ENCODE measurements around the gene SOX8. TPM values are rescaled to one million over a fixed set of nuclear protein-coding genes. Genes with fewer than 3 reads are reported as not detected.

The SOX8 gene
- total RNA-seq, 1 donor from 2014 or later, result 7.0 TPM

DNA sequence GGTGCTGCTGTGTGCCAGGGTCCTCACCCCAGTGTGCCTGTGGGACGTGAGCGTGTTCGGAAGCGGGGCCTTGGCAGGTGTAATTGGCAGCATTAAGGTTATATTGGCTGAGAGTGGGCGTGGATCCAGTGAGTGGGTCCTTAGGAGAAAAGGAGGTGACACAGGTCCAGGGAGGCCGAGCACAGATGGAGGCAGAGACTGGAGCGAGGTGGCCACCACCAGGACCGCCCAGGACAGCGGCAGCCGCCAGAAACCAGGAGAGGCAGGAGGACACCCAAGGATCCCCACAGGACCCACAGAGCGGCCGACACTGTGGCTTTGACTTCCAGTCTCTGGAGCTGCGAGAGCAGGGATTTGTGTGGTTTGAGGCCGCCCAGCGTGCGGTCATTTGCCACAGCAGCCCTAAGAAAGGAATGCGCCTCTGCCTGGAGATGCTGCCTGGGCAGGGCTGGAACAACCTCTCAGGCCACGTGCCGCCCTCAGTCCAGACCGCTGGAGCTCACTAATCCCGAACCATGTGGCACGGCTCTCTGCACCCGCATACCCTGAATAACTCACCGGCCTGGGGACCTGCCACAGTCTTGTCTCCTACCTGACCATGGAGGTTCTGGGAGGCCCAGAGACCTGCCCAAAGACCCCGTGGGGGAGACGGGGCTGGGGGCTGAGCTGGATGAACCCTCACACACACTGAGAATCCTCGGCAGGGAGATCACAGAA lies 45.4 kb downstream of the SOX8 start:
- Mint-ChIP-seq H3K4me1 (ENCODE audit: low read depth, unreplicated experiment) (peaks cover 1% of the 10 kb centered on the region), H3K27me3 (ENCODE audit: unreplicated experiment) (no peaks in the 10 kb centered on the region), H3K27ac (ENCODE audit: unreplicated experiment) (no peak overlapping the region), H3K4me3 (ENCODE audit: unreplicated experiment) (no peak overlapping the region), H3K36me3 (ENCODE audit: unreplicated experiment) (no peaks in the 10 kb centered on the region), H3K9me3 (ENCODE audit: unreplicated experiment) (peaks cover 3% of the 10 kb centered on the region)
- TF ChIP-seq, protein P1, sequence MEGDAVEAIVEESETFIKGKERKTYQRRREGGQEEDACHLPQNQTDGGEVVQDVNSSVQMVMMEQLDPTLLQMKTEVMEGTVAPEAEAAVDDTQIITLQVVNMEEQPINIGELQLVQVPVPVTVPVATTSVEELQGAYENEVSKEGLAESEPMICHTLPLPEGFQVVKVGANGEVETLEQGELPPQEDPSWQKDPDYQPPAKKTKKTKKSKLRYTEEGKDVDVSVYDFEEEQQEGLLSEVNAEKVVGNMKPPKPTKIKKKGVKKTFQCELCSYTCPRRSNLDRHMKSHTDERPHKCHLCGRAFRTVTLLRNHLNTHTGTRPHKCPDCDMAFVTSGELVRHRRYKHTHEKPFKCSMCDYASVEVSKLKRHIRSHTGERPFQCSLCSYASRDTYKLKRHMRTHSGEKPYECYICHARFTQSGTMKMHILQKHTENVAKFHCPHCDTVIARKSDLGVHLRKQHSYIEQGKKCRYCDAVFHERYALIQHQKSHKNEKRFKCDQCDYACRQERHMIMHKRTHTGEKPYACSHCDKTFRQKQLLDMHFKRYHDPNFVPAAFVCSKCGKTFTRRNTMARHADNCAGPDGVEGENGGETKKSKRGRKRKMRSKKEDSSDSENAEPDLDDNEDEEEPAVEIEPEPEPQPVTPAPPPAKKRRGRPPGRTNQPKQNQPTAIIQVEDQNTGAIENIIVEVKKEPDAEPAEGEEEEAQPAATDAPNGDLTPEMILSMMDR (IDR thresholded peaks at IDR 0.05; ENCODE audit: partially characterized antibody, unreplicated experiment), result no peak
- DNase-seq, result no peak

DNA sequence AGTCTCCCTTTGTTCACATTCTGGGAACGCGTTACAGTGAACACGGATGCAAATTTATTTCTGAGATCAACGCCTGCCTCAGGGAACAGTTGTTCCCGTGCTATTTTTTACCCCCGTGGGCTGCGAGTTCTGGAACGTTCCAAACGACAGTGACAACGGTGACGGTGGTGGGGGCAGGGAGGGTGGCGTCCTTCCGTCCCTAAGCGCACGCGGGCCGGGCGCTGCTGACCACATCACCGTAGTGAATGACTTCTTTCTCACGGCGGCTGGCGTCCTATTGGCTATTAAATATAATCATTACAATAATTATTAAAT lies 45.9 kb downstream of the SOX8 start:
- H3K9me3 Mint-ChIP-seq (ENCODE audit: unreplicated experiment), result peaks cover 3% of the 10 kb centered on the region
- H3K27ac Mint-ChIP-seq (ENCODE audit: unreplicated experiment), result no peak overlapping the region
- TF ChIP-seq, protein P1 (IDR thresholded peaks at IDR 0.05; ENCODE audit: partially characterized antibody, unreplicated experiment), result no peak
- H3K27me3 Mint-ChIP-seq (ENCODE audit: unreplicated experiment), result no peaks in the 10 kb centered on the region
- H3K36me3 Mint-ChIP-seq (ENCODE audit: unreplicated experiment), result no peaks in the 10 kb centered on the region
- peaks cover 1% of the 10 kb centered on the region for H3K4me1 Mint-ChIP-seq (ENCODE audit: low read depth, unreplicated experiment)
- no peak overlapping the region for H3K4me3 Mint-ChIP-seq (ENCODE audit: unreplicated experiment)
- DNase-seq, result no peak

DNA sequence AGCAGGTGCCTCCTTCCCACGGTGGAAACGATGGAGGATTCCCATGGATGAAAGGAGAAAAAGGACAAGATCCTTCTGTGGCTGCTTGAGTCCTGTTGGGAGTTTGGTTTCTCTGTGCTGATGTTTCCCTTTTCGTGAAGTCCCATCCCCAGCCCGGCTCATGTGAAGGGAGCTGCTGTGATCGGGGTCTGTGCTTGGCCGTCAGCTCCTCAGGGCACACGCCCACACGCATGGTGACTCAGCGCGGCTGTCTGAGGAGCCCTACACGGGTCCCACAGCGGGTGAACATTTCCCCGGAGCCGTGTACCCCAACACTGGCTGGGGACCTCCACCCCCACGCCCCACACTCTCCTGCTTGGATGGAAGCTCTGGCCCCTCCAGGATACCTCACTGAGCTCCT lies 46.5 kb downstream of the SOX8 start:
- H3K27ac Mint-ChIP-seq (ENCODE audit: unreplicated experiment), result no peak overlapping the region
- no peak overlapping the region for H3K4me3 Mint-ChIP-seq (ENCODE audit: unreplicated experiment)
- H3K4me1 Mint-ChIP-seq (ENCODE audit: low read depth, unreplicated experiment), result peaks cover 1% of the 10 kb centered on the region
- H3K9me3 Mint-ChIP-seq (ENCODE audit: unreplicated experiment), result peaks cover 3% of the 10 kb centered on the region
- H3K27me3 Mint-ChIP-seq (ENCODE audit: unreplicated experiment), result no peaks in the 10 kb centered on the region
- TF ChIP-seq, protein P1 (IDR thresholded peaks at IDR 0.05; ENCODE audit: partially characterized antibody, unreplicated experiment), result no peak
- no peak for DNase-seq
- H3K36me3 Mint-ChIP-seq (ENCODE audit: unreplicated experiment), result no peaks in the 10 kb centered on the region

DNA sequence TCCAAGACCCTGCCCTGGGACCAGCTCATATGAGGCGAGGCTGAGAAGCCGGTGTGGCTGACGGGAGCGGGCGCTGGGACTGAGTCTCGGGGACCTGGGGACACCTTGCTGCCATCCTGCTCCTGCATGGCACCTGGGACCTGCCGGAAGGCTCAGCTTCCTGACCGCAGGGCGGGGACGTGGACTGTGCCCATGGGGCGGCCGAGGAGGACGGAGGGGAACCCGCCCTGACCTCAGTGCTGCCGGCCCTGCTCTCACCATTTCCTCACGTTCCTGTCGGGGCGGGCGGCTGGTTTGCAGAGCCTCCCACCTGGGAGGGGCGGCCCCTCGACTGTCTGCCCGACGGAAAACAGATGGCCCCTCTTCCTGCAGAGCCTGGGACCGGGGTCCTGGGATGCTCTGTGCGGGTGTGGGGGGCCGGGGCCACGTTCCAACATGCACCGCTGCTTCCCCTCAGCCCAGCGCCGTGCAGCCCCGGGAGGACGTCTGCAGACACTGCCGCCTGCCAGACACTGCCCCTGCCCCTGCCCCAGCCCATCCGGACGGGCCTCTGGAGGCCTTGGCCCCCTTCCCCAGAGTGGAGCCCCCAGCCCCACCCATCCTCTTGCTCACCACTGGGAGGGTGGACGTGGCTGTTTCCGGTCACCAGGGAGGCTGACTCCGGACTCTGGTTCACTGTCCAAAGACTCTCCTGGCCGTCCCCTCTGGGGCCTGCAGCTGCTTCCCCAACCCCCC lies 47.1 kb downstream of the SOX8 start:
- peaks cover 3% of the 10 kb centered on the region for H3K9me3 Mint-ChIP-seq (ENCODE audit: unreplicated experiment)
- no peaks in the 10 kb centered on the region for H3K27me3 Mint-ChIP-seq (ENCODE audit: unreplicated experiment)
- no peak overlapping the region for H3K27ac Mint-ChIP-seq (ENCODE audit: unreplicated experiment)
- no peaks in the 10 kb centered on the region for H3K36me3 Mint-ChIP-seq (ENCODE audit: unreplicated experiment)
- TF ChIP-seq, protein P1 (IDR thresholded peaks at IDR 0.05; ENCODE audit: partially characterized antibody, unreplicated experiment), result no peak
- H3K4me1 Mint-ChIP-seq (ENCODE audit: low read depth, unreplicated experiment), result peaks cover 1% of the 10 kb centered on the region
- H3K4me3 Mint-ChIP-seq (ENCODE audit: unreplicated experiment), result no peak overlapping the region
- DNase-seq, result no peak

DNA sequence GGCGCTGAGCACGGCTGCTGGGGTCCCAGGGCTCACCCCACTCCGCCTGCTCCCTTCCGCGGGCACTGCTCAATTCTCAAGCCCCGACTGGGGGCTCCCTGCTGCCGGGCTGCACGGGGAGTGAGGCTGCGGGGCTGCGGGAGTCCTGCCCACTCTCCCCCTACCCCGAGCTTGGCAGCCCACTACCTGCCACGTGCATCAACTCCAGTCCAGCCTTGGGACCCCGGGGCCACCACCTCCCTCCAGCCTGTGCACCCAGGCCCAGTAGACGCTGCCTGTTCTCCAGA lies 47.6 kb downstream of the SOX8 start:
- Mint-ChIP-seq H3K4me1 (ENCODE audit: low read depth, unreplicated experiment) (peaks cover 1% of the 10 kb centered on the region), H3K27ac (ENCODE audit: unreplicated experiment) (no peak overlapping the region), H3K9me3 (ENCODE audit: unreplicated experiment) (peaks cover 3% of the 10 kb centered on the region), H3K27me3 (ENCODE audit: unreplicated experiment) (no peaks in the 10 kb centered on the region), H3K4me3 (ENCODE audit: unreplicated experiment) (no peak overlapping the region), H3K36me3 (ENCODE audit: unreplicated experiment) (no peaks in the 10 kb centered on the region)
- no peak for DNase-seq
- TF ChIP-seq, protein P1 (IDR thresholded peaks at IDR 0.05; ENCODE audit: partially characterized antibody, unreplicated experiment), result no peak
